C4-2B (cell line): ENCODE measurements around the gene UBQLN2.

Source experiments
- ZFX ChIP-seq: fragments of 450-650 bp; IDR thresholded peaks from 2 replicates; pipeline ENCODE4 v1.6.1; 2017
- TF ChIP-seq, protein P1 (sequence below): fragments of 450-650 bp; conservative IDR thresholded peaks from 2 replicates; pipeline ENCODE4 v1.5.1; 2017; ENCODE audit warnings: mild to moderate bottlenecking

DNA sequence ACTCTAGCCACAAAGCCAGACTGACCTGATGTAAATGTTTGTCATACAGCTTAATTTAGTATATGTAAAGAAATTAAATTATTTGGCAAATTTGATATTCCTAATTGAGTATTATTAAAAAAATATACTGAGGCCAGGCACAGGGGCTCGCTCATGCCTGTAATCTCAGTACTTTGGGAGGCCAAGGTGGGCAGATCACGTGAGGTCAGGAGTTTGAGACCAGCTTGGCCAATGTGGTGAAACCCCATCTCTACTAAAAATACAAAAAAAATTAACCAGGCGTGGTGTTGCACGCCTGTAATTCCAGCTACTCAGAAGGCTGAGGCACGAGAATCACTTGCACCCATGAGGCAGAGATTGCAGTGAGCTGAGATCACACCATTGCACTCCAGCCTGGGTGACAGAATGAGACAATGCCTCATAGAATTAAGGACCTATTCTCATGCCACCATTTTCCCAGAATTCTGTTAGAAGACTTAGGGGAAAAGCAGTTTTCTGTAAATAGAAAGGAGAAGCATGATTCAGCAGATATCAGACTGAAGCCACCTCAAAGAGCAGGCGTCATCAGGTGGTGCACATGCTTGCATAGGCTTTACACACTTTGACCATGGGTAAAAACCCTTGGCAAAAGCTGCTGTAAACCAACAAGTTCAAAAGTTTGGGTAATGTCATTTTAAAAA, 6.1 kb downstream of the UBQLN2 start:
- TF ChIP-seq, protein P1, sequence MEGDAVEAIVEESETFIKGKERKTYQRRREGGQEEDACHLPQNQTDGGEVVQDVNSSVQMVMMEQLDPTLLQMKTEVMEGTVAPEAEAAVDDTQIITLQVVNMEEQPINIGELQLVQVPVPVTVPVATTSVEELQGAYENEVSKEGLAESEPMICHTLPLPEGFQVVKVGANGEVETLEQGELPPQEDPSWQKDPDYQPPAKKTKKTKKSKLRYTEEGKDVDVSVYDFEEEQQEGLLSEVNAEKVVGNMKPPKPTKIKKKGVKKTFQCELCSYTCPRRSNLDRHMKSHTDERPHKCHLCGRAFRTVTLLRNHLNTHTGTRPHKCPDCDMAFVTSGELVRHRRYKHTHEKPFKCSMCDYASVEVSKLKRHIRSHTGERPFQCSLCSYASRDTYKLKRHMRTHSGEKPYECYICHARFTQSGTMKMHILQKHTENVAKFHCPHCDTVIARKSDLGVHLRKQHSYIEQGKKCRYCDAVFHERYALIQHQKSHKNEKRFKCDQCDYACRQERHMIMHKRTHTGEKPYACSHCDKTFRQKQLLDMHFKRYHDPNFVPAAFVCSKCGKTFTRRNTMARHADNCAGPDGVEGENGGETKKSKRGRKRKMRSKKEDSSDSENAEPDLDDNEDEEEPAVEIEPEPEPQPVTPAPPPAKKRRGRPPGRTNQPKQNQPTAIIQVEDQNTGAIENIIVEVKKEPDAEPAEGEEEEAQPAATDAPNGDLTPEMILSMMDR: no peak
- TF ChIP-seq ZFX: no peak
